GM19239 (cell line): ENCODE data around the gene SPOCK1.

Experiments used
- DNase-seq: peaks from one replicate; pipeline ENCODE4 v3.0.0; 2011; ENCODE audit warnings: low spot score; ENCODE audit not compliant: insufficient read length
- FAIRE-seq: peaks from 2 replicates; lab custom pipeline; 2011; peaks lifted over from hg19 to GRCh38; lab: Jason Lieb, UNC

SPOCK1 gene

DNA sequence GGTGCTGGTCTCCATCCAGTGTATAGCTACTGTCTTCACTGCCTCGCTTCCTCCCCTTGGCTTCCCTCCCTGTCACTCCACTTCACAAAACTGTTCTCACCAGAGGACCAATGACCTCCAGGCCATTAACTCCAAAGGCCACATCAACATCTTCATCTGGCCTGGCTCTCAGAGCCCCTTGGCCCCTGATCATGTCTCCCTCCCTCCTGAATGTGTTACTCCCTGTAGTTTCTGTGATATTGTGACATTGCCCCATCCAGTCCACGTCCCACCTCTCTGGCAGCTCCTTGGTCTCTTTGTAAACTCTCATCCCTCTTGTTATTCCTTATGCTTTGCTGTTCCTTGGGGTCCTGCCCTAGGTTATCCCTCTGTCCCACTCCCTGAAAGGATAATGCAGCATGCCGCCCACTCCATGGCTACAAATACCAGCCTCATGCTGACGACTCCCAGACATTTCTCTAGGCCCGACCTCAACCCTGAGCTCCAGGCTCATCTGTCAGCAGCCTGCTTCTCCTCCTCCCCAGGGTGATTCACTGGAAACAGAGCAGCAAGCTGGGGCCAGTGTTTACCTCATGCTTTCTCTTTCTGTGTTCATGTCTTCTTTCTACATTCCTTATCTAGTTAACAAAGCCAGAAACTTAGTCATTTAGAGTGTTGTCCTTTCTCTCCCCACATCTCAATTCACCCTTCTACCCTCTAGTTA, 312.2 kb downstream of the SPOCK1 start:
- FAIRE-seq (no peak), DNase-seq (no peak)

DNA sequence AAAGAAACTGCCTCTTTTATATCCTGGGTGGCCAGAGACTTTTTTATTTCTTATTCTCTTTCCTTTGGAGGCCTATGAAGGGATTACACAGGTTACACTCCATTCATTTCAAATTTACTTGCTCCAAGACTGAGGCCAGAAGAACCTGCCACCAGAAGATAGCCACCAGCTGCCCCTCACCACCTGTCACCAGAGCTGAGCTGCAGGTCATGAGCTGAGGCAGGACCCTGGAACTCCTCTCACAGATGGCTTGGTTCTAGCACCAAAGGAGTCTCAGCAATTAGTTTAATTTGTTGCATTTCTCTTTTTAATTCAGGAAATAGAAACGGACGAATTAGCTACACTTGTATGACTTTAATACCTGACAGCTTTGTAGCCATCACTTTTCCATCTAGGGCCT, 313.9 kb downstream of the SPOCK1 start:
- DNase-seq (no peak), FAIRE-seq (no peak)

DNA sequence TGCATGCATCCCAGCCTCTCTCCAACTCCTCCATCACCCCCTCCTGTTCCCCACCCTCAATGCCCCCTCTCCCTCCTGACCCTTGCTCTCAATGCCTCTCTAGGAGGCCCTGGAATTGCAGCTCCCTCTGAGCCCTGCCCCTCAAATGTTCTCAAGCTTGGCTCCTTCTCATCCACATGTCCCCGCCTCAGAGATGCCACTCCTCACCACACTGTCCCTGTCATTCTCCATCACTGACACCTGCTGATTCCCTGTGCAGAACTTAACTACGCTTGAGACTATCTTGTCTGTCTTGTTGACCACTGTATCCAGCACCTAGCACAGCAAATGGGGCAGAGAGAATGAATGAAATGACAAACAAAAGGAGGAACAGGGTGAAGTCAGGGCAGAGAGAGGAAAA, 314.4 kb downstream of the SPOCK1 start:
- DNase-seq (no peak), FAIRE-seq (no peak)

DNA sequence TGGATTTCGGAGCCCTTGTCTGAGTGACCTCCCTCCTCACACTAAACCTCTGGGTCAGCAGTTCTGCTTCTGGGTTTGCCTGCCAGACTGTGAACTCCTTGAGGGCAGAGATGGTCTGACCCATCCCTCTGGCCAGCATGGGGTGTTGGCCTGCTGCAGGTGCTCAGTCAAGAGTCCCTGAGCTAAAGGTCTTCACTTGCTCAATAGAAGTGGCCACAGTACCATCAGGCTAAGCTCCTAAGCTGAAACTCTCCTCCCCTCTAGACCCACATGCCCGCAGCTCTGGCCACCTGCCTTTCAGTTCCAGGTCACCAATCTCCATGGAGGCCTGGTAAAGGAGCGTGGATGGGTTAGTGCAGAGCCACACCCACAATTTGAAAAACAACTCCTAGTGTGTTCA, 316.6 kb downstream of the SPOCK1 start:
- FAIRE-seq: no peak
- DNase-seq: no peak

DNA sequence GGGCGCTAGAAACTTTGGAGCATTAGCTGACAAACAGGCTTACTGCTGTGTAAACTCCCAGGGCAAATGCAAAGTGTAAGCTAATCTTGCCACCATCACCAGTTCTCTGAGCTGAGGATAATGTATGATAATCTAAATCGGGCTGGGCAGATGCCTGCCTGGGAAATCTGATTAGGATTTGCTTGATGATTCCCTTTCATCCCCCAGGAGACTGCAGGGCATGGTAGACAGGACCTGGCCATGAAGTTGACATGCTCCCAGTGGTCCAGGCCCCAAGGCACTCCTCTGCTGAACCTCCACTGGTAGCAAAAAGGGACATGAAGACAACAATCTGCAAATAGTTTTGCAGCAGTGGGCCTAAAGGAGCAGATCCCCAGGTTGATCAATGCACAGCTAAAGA, 317.5 kb downstream of the SPOCK1 start:
- no peak for FAIRE-seq
- no peak for DNase-seq

DNA sequence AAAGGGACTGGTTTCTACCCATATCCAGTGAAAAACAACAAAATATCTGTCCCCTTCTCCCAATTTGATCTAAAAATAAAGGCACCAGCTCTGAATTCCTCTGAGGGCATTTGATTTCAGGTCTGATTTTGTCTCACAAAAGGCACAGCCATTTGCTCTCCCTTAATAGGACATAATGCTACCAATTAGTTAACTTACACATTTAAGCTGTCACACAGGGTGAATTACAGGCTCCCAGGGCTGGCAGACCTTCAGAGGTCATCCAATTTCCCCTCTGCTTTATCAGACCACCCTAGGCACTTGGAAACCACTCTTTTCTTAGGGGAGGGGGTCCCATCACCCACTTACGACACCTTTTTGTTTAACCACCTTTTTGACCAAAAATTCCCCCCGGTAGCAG, 319.9 kb downstream of the SPOCK1 start:
- no peak for DNase-seq
- FAIRE-seq: no peak

DNA sequence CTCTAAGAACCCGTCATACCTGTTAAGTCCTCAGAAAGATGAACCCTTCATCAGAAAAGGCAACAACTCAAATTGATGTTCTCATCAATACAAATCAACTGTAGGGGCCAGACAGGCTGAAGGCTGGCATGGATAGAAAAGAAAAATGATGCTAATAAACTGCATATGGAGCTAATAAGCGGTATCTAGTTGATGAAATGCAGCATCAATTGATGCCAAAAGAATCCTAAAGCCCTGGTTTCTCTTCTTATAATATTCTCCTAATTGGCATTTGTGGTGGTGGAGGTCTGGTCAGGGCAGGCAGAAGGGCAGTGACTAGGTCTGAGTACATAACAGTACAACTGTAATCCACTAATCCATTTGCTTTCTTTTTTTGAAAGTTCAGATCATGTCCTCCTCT, 322.5 kb downstream of the SPOCK1 start:
- FAIRE-seq (no peak), DNase-seq (no peak)

DNA sequence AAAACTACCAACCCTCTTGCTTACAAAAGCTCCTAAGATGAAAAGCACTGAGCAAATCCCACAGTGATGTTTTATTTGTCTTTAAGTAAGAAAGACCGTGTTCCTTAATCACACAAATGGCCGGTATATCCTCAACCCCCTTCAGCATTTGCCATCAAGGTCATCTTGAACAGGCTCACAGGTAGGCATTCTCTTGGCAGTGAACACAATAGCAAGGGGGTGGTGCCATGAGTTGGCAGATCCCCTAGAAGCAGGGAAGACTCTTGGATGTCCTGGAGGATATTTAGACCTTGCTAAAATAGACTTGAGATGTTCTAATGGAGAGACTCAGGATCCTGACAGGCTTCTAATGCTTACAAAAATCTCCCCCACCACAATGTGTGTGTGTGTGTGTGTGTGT, 323.0 kb downstream of the SPOCK1 start:
- no peak for DNase-seq
- no peak for FAIRE-seq

DNA sequence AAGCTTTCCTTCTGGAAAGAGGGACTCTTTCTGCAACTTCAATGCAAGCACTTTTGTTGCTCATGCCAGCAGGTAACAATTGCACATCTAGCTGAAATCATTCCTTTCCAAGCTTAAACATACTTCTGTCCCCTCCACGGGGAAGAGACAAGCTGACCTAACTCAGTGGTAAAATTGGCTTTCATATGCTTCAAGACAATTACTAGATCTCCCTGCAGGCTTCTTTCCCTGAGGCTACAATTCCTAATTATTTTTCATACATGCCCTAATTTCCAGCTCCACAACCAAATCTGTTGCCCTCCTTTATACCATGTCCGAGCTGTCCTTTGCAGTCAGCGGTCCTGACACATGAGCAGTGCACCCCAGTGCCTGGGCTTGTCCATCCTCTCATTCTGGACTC, 324.9 kb downstream of the SPOCK1 start:
- no peak for DNase-seq
- FAIRE-seq: no peak

DNA sequence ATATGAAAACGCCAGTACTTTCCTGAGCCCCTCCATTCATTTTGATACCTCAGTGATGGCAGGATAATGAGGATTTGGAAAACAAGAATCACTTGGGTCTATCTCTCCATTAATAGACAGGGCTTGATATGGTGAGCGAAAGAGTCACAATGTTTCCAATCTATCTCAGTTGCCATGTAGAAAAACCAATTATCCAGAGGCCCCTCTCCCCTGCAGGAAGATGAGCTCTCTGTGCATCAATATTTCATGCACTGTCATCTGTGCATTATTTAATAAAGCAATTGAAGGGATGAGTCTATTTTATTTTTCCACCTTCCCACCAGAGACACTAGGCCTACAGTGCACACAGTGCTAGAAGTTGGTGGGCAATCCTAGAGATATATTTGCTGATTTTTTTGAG, 326.9 kb downstream of the SPOCK1 start:
- no peak for FAIRE-seq
- DNase-seq: no peak

DNA sequence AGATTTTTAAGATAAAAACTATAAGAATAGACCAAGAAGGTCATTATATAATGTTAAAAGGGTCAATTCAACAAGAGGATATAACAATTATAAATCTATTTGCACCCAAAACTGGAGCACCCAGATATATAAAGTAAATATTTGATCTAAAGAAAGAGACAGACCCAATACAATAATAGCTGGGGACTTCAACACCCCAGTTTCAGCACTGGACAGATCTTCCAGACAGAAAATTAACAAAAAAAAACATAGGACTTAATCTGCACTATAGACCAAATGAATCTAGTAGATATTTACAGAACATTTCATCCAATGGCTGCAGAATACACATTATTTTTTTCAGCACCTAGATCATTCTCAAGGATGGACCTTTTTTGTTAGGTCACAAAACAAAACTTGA, 331.9 kb downstream of the SPOCK1 start:
- FAIRE-seq (no peak), DNase-seq (no peak)

DNA sequence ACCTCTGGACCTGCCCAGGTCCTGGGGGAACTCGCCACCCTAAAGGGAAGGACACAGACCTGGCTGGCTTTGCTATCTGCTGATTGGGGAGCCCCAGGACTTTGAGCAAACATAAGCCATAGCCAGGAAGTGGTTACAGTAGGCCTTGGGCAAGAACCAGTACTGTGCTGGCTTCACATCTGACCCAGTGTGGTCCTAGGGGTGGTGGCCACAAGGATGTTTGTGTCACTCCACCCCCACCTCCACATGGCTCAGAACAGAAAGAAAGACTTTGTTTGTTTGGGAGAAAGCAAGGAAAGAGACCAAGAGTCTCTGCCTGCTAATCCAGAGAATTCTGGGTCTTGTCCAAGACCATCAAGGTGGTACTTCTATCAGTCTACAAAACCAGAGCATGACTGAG, 334.2 kb downstream of the SPOCK1 start:
- FAIRE-seq: no peak
- DNase-seq: no peak

DNA sequence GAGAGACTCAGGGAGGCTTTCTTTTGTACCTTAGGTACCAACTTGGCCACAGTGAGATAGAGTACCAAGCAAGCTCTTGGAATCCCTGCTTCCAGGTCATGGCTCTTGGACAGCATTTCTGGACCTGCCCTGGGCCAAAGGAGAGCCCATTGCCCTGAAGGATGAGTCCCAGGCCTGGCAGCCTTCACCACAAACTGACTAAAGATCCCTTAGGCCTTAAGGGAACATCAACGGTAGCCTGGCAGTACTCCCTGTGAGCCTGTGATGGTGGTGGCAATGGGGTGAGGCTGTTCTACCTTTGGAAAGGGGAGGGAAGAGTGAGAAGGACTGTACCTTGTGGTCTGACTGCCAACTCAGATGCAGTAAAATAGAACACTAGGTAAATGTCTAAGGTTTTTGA, 334.6 kb downstream of the SPOCK1 start:
- FAIRE-seq: no peak

DNA sequence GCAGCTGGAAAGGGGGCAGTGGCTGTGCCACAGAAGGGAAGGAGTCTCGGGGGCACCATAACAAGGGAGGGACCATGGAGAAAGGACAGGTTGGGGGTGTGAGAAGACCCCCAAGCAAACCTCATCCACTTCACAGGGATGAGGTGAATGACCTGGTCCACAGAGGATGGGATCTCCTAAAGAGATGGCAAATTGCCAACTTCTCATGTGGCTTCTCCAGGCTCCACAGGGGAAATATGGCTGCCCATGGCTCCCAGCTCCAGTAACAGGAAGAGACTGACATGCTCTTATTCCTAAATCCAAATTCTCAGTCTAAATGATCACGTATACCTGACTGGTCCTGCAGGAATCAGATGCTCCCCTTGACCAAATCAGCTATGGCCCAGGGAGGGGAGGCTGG, 340.4 kb downstream of the SPOCK1 start:
- FAIRE-seq (no peak), DNase-seq (no peak)

More for the DNA sequence above, 334.6 kb downstream of the SPOCK1 start:
- DNase-seq: no peak

DNA sequence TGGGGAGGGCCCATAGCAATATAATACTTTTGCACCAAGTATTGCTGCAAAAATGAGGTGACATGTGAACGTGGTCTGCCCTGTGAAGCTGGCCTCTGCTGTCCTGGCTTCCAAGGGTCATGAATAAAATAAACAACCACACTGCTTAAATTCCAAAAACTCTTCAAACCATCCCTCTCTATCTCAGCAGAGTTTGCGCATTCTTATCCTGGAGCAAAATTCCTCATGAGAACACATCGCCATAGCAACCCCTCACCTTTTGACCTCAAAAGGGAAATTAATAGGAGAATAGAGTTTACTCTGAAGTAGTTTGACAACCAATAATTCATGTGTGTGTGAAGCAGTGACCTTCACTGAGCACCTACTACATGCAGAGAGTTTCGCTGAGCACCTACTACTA, 342.9 kb downstream of the SPOCK1 start:
- no peak for FAIRE-seq
- no peak for DNase-seq

DNA sequence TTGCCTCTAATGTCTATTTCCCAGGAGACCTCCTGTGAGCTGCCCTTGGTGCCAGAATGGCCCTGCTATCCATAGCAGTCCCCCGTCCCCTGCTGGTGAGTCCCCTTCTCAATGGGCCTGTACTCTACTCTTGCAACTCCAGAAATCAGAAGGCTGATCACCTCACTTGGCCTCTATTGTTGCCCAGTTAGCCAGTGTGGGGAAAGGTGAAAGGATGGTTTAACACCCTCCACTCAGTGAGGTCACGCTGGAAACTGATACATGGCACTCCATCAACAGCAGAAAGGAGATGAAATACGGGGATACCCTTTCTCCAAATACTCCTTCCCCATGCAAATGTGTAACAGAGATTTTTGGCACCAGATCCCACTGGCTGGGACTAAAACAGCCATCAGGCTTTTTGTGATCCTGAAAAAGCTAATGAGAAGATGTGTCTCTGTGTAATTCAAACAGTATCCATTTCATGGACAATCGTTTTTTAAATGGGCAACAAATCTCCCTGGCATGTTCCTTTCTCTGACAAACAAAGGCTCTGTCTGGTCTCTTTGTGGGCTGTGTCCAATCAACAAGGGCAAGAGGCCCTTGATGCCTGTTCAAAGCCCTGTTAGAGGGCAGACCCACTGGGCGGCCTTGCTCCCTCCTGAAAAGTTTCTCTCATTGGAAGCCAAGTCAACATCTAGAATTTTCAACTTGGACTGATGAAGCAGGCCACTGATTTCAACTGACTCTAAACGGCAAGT, 343.7 kb downstream of the SPOCK1 start:
- FAIRE-seq: no peak
- no peak for DNase-seq

DNA sequence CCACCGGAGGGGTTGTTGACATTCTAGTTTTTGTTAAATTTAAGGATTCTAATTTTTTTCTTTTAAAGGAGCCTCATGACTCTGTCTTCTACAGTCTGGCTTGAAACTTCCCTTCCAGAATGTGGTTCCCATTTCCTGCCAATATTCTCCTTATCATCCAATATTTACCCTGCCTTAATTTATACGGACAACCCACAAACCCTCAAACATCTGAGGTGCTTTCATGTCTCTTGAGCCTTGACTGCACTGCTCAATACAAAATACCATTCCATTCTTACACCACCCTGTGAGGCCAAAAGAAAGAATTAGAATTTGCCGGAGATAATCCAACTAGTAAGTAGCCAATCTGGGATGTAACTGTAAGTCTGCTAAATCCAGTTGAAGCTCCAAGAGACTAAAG, 346.5 kb downstream of the SPOCK1 start:
- no peak for DNase-seq
- FAIRE-seq: no peak

DNA sequence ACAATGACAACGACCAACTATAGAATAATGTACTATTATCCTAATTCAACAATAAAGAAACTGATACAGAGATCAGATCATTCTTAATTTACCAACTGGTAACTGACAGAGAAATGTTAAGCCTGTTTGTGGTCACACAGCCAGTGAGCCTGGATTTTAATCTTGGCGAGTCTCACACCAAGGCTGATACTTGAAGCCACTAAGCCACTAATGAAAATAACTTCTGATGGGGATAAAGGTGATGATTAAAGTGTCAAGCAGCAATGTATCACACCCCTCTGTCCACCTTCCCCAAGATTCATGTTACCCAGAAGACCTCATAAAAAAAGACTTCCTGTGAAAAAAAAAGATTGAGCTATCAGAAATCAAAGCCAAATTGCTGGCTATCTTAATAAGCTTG, 350.5 kb downstream of the SPOCK1 start:
- no peak for FAIRE-seq
- no peak for DNase-seq

DNA sequence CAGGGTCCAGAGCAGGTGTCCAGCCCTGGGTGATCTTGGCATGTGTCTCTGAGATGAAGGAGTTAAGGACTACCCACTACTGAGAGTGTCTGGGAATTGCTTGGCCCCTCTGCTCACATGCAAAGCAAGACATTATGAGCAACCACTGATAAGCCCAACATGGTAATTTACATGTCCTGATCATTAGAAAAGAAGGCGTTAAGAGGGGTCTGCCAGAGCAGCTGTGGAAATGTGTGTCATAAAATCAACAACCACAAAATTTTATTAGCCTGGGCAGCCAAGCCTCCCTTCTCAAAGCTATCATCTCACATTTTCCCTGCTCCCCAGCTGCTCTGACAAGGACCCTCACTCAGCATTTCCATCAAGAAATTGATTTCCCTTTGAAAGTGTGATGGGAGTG, 351.0 kb downstream of the SPOCK1 start:
- DNase-seq (no peak), FAIRE-seq (no peak)

DNA sequence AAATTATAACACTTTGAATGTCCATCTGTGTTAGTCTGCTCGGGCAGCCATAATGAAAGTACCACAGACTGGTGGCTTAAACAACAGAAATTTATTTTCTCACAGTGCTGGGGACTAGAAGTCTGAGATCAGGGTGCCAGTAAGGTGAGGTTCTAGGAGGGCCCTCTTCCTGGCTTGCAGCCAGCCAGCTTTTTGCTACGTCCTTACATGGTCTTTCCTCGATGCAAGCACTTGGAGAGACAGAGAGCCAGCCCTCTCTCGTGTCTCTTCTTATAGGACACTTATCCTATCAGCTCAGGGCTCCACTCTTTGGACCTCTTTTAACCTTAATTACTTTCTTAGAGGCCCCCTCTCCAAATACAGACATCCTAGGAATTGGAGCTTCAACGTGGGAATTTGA, 351.8 kb downstream of the SPOCK1 start:
- FAIRE-seq (no peak), DNase-seq (no peak)

DNA sequence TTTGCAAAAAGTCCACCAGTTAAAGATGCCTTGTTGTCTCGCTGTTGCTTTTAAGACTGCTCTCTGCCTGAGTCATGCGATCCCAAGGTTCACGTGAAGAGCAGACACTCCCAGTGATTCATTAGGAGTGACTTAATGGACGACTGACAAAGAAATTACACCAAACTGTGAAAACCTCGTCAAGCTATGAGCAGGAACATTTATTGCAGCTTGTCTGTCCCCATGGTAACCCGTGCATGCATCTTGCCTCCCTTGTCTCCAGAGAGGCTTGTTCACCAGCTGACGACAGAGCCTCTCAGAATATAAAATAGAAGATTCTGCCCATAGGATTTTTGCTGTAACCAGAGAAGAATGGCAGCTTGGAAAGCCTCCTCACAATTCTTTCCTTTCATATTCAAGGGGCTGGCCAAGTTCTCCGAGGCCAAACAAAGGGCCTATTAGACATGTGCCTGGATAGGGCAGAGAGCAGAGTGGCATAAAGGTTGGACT, 352.7 kb downstream of the SPOCK1 start:
- DNase-seq (no peak), FAIRE-seq (no peak)

DNA sequence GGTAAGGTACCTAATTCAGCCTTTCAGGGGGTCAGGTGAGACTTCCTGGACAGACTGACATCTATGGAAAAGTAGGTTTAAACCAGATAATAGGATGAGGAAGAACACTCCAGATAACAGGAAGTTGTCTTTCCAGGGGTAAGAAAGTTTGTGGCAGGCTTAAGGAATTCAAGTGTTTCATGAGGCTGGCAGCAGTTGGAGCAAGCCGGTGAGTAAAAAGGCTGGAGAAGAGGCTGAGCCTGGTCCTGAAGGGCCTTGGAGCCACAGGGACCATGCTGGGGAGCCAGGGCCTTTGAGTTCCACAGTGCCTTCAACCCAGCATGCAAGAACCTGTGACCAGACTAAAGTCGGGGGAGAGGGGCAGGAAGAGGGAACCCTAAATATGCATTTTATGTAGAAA, 353.4 kb downstream of the SPOCK1 start:
- FAIRE-seq (no peak), DNase-seq (no peak)
